Measurements from ENCODE around the gene PTPN13.

The PTPN13 gene

DNA sequence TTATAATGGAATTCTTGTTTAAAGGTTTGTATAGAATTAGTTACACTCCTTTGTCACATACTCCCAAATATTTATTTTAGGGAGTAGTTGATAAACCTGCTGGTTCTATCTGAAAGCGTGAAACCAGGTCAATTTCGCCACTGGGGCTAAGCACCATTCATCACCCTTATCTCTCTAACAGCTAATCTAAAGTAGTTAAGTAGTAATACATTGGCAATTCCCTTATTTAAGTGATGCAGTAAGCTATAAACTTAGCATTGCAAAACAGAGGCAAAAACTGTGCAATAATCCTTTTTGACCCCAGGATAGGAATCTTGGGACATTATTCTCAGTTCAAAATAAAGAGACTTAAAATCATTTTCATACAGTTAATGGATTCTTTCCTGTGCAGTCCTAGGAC, 33.7 kb upstream of the PTPN13 start:
- no peak for TF ChIP-seq Cebpa-rat (IDR thresholded peaks at IDR 0.05)
- no peaks in the 10 kb centered on the region for H3K27me3 ChIP-seq
- H3K4me2 ChIP-seq, result no peak overlapping the region
- H4K20me1 ChIP-seq, result no peaks in the 10 kb centered on the region
- no peak overlapping the region for H3K27ac ChIP-seq
- H3K9me3 ChIP-seq, result no peaks in the 10 kb centered on the region
- H3K36me3 ChIP-seq, result no peaks in the 10 kb centered on the region
- no peak overlapping the region for H3K4me3 ChIP-seq
- H3K9ac ChIP-seq, result no peak overlapping the region
- H3K4me1 ChIP-seq, result no peaks in the 10 kb centered on the region

DNA sequence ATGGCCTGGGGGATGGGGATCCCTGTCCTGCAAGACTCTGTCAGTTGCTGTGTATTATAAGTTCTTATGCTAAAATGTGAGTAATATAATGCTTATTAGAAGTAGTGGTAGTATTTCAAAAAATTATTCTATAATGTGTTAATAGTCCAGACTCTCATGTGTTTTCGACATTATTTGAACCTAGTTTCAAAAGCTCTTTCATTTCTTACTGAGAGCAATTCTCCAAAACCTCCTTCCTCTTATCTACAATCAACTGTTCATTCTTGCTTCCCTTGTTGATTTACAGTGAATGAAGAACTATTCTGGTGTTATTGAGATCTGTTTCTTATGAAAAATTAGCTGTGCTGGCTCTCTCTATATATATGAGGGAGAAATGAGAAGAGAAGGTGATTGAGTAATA, 32.9 kb upstream of the PTPN13 start:
- H3K4me3 ChIP-seq, result no peak overlapping the region
- H3K9ac ChIP-seq, result no peak overlapping the region

DNA sequence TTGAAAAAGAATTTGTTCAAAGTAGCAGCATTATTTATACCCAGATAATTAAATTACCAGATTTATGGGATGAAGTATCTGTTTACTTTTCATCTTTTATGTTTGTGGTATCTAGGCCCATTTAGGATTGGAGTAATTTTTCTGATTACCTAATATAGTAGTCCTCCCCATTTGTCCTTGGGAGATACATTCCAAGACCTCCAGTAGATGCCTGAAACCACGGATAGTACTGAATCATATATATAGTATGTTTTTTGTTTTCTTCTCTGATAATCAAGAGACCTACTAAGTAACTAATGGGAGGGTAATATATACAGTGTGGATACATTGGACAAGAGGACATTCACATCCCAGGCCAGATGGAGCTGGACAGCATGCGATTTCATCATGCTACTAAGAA, 30.7 kb upstream of the PTPN13 start:
- H3K27ac ChIP-seq, result no peak overlapping the region
- H3K4me2 ChIP-seq, result no peak overlapping the region
- H3K4me1 ChIP-seq, result no peaks in the 10 kb centered on the region
- no peaks in the 10 kb centered on the region for H3K36me3 ChIP-seq
- no peaks in the 10 kb centered on the region for H4K20me1 ChIP-seq
- no peak overlapping the region for H3K9ac ChIP-seq
- H3K9me3 ChIP-seq, result no peaks in the 10 kb centered on the region
- TF ChIP-seq Cebpa-rat (IDR thresholded peaks at IDR 0.05), result no peak
- no peaks in the 10 kb centered on the region for H3K27me3 ChIP-seq
- H3K4me3 ChIP-seq, result no peak overlapping the region

More for the DNA sequence above, 32.9 kb upstream of the PTPN13 start:
- Histone ChIP-seq H3K4me2 (no peak overlapping the region), H3K9me3 (no peaks in the 10 kb centered on the region), H3K4me1 (no peaks in the 10 kb centered on the region), H4K20me1 (no peaks in the 10 kb centered on the region), H3K27me3 (no peaks in the 10 kb centered on the region), H3K27ac (no peak overlapping the region), H3K36me3 (no peaks in the 10 kb centered on the region)
- no peak for TF ChIP-seq Cebpa-rat (IDR thresholded peaks at IDR 0.05)

DNA sequence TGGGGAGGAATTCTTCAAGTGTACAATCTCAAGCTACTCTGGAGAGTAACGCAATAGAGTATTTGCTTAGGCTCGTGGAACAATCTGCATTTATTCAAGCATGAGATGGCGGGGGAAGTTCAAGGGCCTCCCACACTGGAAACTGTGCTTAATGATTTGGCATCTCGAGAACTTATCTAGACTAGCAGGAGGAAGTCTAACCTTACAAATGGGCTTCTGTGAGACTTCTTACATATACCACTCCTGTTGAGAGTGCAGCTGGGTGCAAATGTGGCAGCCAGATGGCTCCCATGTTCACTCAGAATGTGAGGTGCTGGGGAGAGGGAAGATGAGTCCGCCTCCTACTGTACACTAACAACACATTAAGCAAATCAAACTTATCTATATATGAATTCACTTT, 29.3 kb upstream of the PTPN13 start:
- Histone ChIP-seq H3K27me3 (no peaks in the 10 kb centered on the region), H3K27ac (no peak overlapping the region), H3K9ac (no peak overlapping the region), H3K4me2 (no peak overlapping the region), H3K36me3 (no peaks in the 10 kb centered on the region), H3K4me1 (no peaks in the 10 kb centered on the region), H3K9me3 (no peaks in the 10 kb centered on the region), H3K4me3 (no peak overlapping the region), H4K20me1 (no peaks in the 10 kb centered on the region)
- TF ChIP-seq Cebpa-rat (IDR thresholded peaks at IDR 0.05), result no peak

DNA sequence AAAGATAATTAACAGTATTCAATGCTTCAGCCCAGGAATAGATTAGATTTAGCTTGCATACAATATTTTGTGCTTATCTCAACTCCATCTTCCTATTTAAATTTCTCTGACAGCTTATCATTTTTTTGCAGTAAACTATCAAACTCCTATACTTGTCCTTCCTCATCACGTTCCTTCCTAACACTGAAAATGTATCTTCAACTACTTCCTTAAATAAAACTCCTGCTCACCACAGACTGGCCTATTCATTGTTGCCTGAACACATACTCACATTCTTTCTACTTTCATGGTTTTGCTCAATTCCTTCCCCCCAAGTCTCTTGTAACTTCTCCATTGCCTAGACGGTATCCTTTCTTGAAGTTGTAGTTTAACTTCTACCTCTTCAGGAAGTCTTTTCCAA, 28.5 kb upstream of the PTPN13 start:
- no peak overlapping the region for H3K4me3 ChIP-seq
- no peaks in the 10 kb centered on the region for H4K20me1 ChIP-seq
- no peaks in the 10 kb centered on the region for H3K9me3 ChIP-seq
- no peak overlapping the region for H3K4me2 ChIP-seq
- H3K4me1 ChIP-seq, result no peaks in the 10 kb centered on the region
- no peak for TF ChIP-seq Cebpa-rat (IDR thresholded peaks at IDR 0.05)
- H3K27ac ChIP-seq, result no peak overlapping the region
- no peak overlapping the region for H3K9ac ChIP-seq
- no peaks in the 10 kb centered on the region for H3K36me3 ChIP-seq
- H3K27me3 ChIP-seq, result no peaks in the 10 kb centered on the region

DNA sequence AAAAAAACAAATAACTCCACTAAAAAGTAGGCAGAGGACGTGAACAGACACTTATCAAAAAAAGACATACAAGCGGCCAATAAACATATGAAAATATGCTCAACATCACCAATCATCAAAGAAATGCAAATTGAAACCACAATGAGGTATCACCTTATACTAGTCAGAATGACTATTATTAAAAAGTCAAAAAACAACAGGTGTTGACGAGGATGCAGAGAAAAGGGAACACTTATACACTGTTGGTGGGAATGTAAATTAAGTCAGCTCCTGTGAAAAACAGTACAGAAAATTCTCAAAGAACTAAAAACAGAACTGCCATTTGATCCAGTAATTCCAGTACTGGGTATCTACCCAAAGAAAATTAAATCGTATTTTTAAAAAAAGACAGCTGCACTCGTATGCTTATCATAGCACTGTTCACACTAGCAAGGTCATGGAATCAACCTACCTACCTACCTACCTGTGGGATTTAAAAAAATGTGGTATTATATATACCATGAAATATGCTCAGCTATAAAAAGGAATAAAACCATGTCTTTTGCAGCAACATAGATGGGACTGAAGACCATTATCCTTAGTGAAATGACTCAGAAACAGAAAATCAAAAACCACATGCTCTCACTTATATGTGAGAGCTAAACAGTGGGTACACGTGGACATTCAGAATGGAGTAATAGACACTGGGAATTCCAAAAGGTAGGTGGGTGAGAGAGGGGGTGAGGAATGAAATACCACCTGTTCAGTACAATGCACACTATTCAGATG, 24.8 kb upstream of the PTPN13 start:
- Histone ChIP-seq H3K4me2 (no peak overlapping the region), H3K4me3 (no peak overlapping the region), H3K4me1 (no peaks in the 10 kb centered on the region), H3K27ac (no peak overlapping the region), H3K36me3 (no peaks in the 10 kb centered on the region), H4K20me1 (no peaks in the 10 kb centered on the region), H3K27me3 (no peaks in the 10 kb centered on the region), H3K9ac (no peak overlapping the region), H3K9me3 (no peaks in the 10 kb centered on the region)
- no peak for TF ChIP-seq Cebpa-rat (IDR thresholded peaks at IDR 0.05)

DNA sequence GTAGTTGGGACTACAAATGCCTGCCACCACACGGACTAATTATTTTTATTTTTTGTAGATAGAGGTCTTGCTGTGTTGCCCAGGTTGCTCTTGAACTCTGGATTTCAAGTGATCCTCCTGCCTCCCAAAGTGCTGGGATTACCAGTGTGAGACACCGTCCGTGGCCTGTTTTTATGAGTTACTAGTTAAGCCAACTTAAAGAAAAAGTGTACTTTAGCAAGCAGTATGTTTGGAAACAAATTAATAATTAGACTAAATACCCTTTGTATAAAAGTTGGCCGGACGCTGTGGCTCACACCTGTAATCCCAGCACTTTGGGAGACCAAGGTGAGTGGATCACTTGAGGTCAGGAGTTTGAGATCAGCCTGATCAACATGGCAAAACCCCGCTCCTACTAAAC, 14.2 kb upstream of the PTPN13 start:
- Histone ChIP-seq H3K27ac (no peak overlapping the region), H3K27me3 (no peaks in the 10 kb centered on the region), H3K4me2 (no peak overlapping the region), H3K9me3 (no peaks in the 10 kb centered on the region), H3K9ac (no peak overlapping the region), H4K20me1 (no peaks in the 10 kb centered on the region), H3K4me3 (no peak overlapping the region), H3K4me1 (peaks cover 7% of the 10 kb centered on the region; the same call in 1 of the 2 replicates), H3K36me3 (no peaks in the 10 kb centered on the region)
- no peak for TF ChIP-seq Cebpa-rat (IDR thresholded peaks at IDR 0.05)

DNA sequence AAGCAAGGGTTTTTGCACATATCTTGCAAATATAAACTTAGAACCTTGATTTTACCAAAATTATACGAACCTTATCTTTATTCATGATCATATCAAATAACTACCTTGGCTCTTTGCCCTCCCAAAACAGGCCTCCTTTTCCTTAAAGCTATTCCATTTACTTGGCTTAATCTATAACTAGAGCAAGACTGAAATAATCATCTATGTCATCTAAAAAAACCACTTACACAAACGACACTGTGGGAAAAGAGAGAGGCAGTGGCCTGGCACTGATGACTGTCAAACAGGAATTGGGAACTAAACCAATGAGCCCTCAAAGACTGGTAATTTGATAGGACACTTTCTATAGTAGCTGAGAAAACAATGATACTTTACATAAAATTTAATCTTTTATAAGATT, 11.7 kb upstream of the PTPN13 start:
- Histone ChIP-seq H3K27ac (no peak overlapping the region), H3K27me3 (no peaks in the 10 kb centered on the region), H3K4me3 (no peak overlapping the region), H3K9me3 (no peaks in the 10 kb centered on the region), H4K20me1 (no peaks in the 10 kb centered on the region), H3K4me1 (peaks cover 7% of the 10 kb centered on the region; the same call in 1 of the 2 replicates), H3K36me3 (no peaks in the 10 kb centered on the region), H3K9ac (no peak overlapping the region), H3K4me2 (no peak overlapping the region)
- TF ChIP-seq Cebpa-rat (IDR thresholded peaks at IDR 0.05), result no peak

DNA sequence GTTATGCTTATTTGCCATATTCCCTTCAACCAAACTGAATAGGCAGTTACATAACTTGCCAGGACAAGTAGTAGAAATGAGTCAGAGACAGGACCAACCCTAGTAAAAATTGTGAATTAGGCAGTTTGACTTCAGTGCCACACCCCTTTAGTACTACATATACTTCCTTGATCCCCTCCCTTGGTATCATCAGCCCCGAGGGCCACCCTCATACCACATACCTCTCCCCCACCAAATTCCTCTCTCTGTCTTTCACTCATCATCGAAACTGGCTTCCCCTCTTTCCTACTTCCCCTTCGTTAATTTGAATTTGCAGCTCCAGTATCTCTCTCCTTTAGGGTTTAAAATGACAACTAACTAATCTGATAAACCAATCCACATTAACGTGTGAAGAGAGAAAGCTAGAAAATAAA, 7.9 kb upstream of the PTPN13 start:
- Histone ChIP-seq H3K4me3 (no peak overlapping the region), H3K9me3 (no peaks in the 10 kb centered on the region), H3K4me2 (no peak overlapping the region), H3K27ac (no peak overlapping the region), H3K36me3 (no peaks in the 10 kb centered on the region), H3K9ac (no peak overlapping the region), H3K27me3 (no peaks in the 10 kb centered on the region), H3K4me1 (peaks cover 7% of the 10 kb centered on the region; the same call in 1 of the 2 replicates), H4K20me1 (no peaks in the 10 kb centered on the region)
- TF ChIP-seq Cebpa-rat (IDR thresholded peaks at IDR 0.05), result no peak

DNA sequence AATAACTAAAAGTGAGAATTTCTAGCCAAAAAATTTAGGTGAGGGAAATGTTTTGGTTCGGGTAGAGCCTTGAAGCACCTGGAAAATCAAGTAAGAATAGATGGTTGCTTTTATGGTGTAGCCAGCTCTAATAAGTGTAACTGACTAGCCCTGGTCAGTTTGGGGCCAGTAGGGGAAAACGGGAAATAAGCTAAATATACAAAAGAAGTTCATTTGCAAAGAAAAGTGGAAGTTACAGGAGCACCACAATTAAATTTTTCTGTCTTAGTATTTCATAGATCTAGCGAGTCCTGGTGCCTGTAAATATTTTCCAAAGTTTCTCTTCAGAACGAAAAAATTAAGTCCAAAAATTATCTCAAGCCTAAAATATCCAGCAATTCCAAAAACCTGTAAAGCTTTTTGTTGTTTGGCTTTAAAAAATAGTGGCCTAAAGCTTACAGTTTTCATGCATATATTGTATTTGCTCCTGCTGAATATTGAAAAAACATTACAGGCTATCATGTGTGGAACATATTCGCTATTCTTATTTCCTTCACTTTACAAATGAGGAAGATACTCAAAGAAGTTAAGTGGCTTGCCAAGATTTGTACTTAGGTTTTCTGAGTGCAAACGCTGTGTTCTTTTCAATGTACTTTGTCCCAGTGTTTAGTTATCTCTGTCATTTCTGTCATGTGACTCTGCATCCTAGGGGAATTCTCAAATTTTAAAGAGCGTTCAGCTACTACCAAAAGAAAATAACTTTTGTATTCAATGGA, 7.3 kb upstream of the PTPN13 start:
- Histone ChIP-seq H4K20me1 (no peaks in the 10 kb centered on the region), H3K4me3 (no peak overlapping the region), H3K4me1 (peaks cover 7% of the 10 kb centered on the region; the same call in 1 of the 2 replicates), H3K27me3 (no peaks in the 10 kb centered on the region), H3K9me3 (no peaks in the 10 kb centered on the region), H3K27ac (no peak overlapping the region), H3K36me3 (no peaks in the 10 kb centered on the region), H3K4me2 (no peak overlapping the region), H3K9ac (no peak overlapping the region)
- TF ChIP-seq Cebpa-rat (IDR thresholded peaks at IDR 0.05), result no peak
